HG02973 (cell line): ENCODE data around the gene IL18R1.
A peak's percentile ranks its signal among the peaks of the same experiment; 100 is the strongest.

Experiments used
- ATAC-seq: cut with Tn5 transposase; IDR thresholded peaks from one replicate; pipeline ENCODE4 v1.9.1; 2021; ENCODE audit warnings: moderate library complexity; ENCODE audit not compliant: unreplicated experiment

The IL18R1 gene

DNA sequence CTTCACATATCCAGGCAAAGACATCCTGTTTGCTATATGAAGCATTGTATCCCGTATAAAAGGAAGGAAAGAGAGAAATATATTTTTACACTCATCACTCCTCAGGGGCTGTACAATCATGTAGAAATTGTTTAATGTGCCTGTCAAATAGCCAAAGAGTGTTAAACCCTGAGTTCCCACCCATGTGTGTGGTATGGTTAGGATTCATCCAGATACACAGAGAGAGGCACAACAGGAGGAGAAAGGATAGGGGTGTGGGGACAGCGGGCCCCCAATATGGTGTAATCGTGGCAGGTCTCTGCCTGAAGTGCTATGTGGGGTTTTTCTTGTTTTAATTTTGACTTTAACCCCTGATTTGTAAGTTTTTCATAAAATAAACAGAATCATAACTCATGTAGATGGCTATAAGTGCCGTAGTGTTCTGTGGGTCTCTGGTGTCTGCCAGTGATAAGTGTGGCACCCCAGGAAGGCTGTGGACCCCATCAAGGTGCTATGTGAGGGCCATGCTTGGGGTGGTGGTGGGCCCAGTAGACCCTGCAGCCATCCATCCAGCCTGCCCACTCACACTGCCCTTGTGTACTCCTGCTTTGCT, 10.2 kb upstream of the IL18R1 start:
- ATAC-seq = no peak

DNA sequence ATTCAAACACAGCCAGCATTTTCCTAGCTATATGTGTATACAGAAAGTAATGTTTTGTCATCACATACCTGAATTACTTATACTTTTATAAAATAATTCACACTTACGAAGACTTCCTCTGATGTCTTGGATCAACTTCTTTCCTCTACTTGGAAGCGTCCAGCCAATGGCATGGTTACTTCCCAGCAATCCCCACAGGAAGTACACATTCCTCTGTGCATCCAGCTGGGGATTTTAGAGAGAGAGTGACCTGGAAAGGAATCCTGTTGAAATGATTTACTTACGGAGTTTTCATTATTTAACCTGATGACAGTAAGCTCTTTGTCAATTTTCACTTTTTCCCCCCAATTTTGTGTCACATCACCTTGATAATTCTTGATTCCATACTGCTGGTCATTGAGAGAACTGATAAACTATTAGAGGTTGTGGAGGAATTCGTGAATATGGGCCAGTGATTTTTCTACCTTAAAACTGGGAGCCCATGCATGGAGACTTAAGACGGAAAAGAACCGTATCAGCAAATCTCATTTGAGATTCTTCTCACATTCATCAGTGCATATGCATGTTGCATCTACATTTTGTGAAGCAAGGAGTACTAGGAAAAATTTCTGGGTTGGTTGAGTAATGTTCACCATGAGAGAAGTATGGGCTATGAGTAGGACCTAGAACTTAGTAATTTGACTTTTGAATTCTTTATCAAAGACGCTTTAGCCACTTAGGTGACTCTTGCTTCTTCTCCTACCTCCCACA, 9.0 kb upstream of the IL18R1 start:
- ATAC-seq = no peak

DNA sequence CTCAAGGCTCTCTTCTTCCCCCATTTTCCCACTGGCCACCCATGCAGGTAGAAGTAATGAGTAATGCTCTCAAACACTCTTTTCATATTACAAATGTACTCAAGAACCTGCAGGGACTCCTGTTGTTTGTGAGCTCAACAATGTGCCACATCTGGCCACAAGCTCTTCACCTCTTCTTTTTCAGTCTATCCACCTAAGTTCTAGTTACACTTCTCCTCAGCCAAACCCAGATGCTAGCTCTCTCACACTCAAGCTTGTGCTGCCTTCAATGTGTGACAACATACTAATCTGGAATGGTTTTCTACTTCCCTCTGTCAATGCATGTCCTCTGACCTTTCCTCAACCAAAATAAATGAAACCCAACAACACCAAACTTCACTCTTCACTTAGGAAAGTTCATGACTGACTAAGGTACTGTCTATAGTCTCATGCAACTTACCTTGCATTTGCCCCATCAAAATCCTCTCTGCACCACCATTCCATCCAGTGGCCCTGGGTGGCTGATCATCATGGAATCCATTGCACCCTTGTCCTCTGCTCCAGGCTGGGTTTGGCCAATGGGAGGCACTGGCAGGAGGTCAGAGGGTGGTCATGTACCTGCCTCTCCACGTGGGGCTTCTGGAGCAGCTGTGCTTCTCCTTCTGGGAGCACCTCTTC, 5.3 kb upstream of the IL18R1 start:
- no peak for ATAC-seq

DNA sequence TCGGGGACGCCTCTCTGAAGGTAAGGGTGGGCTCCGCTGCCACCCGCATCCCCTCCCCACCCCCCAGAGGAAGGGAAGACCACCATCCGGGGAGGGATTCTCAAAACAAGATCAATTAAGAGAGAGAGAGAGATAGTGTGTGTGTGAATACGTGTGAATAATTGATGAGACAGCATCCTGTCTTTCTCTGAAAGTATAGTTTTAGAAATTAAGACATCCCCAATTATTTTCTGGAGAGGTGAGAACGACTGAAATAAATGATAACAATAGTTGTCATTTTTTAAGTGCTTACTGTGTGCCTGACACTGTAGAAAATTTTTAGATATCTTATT, 751 bp downstream of the IL18R1 start:
- peak; percentile 14 for ATAC-seq

DNA sequence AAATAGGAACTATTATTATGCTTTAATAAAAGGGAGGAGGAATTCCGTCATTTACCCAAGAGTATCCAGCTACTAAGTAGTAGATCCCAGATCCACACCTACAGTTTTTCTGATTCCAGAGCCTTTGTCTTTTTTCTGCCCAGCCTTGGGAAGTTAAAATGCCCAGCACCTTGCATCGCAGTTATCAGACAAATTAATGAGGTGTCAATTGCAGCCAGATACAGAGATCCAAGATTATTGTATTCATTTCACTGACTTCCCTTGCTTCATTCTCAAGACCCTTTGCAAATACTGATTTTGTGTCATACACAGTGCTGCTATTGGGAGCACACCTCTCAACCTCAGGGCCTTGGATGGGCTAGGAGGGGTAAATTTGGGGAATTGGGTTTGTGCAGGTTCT, 1.1 kb downstream of the IL18R1 start:
- ATAC-seq = no peak

DNA sequence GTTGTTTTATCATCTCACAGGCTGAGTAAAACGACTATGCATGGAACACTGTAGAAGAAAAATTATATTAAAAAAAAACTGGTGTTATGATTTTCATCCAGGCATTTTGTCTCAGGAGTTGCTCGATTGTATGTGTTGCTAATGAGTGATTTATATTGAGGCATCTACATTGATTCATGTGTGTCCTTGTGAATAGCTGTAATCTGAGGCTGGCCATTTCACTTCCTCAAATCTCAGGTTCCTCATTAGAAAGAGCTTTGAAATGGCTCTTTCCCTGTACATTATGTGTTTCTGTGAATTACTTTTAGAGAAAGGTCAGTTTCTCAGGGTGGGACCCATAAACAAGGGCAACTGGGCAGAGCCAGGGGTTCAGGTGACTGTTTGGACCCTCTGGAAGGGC, 2.3 kb downstream of the IL18R1 start:
- ATAC-seq = no peak

DNA sequence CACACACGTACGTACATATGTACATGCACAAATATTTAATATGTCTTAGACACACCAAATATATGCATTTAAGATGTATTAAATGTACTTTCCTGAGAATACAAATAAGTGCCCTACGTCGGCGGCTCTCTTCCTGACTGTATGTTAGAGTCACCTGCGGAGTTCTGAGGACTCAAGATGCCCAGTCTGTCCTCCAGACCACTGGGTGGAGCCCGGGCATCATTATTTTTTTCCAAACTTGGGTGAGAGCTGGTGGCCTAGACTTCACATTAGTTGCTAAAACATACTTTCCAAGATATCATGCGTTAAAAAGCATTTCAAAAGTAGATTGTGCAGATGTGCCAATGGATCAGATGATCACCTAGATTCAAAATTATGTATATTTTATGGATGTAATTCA, 2.9 kb downstream of the IL18R1 start:
- no peak for ATAC-seq

DNA sequence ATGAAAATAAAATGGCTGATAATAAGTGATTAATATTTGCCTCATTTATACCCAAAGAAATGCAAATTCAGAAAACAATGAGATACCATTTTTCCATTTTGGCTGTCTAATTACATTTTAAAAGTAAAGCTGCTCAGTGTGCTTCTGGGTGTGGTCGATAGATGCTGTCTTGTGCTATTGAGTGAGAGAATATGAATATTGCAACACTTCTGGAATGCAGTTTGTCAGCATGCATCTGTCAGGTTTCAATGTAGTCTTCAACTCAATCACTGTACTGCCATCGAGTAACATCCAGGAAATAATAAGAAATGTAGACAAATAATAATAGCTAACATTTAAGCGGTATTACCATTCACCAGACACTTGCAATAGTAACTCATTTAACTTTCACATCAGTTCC, 3.9 kb downstream of the IL18R1 start:
- ATAC-seq = no peak

DNA sequence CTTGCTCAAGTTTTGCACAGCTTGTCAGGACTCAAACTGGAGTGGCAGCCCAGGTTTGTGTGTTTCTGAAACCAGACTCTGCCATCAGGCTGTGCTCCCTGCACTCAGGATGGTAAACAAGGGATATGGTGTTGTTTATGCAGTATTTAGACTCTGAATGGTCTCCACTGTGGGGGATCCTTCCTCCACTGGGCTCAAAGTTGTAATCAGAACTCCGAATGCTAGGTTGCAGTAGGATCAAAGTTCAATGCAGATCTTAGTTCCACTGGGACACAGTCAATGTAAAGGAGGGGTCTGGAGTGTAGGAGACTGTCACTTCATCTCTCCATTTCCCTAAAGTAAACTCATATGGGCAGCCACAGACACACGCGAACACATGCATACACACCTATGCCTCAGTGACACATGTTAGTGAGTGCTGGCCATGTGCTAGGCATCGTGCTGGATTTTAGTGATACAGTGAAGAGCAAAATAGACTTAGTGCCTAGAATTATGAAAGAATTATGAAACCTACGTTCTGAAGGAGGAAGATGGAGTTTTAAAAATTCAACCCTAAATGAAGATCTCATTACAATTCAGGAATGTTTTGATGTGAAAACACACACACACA, 6.1 kb downstream of the IL18R1 start:
- no peak for ATAC-seq

DNA sequence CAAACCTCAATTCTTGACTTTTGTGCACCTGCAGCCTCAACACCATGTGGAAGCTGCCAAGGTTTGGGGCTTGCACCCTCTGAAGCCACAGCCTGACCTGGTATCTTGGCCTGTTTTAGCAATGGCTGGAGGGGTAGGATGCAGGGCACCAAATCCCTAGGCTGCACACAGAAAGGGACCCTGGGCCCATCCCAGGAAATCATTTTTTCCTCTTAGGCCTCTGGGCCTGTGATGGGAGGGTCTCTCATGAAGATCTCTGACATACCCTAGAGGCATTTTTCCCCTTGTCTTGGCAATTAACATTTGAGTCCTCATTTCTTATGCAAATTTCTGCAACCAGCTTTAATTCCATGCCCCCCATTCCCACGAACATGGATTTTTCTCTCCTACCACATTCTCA, 10.2 kb downstream of the IL18R1 start:
- no peak for ATAC-seq

DNA sequence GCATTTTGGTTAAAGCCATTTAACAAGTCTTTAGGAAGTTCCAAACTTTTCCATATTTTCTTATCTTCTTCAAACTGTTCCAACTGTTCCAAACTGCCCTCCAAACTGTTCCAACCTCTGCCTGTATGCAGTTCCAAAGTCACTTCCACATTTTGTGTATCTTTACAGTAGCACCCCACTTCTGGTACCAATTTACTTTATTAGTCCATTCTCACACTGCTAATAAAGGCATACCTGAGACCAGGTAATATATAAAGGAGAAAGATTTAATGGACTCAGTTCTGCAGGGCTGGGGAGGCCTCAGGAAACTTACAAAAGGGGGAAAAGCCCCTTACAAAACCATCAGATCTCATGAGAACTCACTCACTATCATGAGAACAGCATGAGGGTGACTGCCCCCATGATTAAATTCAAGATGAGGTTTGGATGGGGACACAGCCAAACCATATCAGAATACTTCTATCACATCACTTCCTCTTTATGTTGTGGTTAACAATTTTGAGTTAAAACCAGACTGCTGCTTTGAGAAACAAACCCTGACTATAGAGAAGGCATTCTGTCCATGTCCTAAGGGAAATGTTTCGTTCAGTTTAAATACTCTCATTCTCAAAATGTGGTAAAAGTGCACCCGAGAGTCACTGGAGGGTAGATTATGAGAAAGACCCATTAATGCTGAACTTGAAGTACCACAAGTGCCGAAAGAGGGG, 11.0 kb downstream of the IL18R1 start:
- peak; percentile 77 for ATAC-seq

DNA sequence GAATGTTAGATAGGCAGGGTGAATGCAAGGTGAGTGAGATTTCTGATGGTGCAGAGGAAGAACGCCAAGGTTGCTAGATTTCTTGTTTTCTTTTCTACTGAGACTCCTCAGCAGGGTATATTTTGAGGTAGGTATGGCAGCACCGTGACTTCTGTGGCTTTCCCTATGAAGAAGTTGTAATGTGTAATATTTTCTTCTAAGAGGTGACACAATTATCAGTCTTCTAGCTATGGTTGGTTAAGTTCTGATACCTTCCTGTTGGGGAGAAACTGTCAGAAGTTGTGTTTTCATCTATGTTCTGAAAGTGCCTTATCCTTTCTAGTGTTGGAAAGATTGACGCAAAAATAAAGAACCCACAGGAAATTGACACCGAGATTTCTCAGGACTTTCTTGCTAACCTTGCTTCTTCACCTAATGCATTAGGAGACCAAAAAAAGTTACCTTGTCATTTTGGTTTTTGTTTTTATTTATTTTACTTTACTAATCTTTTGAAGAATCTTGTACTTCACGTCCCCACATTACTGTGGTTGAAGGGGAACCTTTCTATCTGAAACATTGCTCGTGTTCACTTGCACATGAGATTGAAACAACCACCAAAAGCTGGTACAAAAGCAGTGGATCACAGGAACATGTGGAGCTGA, 11.9 kb downstream of the IL18R1 start:
- peak; percentile 56 for ATAC-seq

DNA sequence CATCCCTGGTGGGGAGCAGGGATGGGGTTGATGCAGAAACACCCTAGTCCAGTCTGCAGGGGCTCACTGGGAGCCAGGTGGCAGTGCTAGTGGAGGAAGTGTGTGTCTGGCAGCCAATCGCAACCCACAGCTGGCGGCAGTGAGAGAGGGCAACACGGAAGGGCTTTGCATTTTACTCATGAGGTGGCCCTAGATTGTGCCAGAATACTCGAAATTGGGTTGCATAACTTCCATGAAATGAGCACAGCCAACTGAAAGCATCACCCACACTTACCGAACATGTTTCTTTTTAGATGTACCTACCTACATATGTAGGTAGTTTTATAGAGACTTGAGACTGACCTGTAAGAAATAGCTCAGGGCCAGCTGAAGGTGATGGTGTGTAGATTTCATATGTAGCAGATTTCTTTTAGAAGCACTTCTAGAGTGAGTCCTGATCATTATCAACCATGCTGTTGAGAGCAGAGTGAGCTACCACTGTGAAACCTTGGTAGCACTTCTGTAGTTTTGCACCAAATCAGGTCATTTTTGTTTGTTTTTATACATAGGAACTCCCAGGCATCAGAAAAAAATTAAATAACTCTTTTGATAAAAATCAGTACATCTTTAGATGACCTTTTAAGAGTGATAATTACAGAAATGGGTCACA, 13.0 kb downstream of the IL18R1 start:
- ATAC-seq = no peak

DNA sequence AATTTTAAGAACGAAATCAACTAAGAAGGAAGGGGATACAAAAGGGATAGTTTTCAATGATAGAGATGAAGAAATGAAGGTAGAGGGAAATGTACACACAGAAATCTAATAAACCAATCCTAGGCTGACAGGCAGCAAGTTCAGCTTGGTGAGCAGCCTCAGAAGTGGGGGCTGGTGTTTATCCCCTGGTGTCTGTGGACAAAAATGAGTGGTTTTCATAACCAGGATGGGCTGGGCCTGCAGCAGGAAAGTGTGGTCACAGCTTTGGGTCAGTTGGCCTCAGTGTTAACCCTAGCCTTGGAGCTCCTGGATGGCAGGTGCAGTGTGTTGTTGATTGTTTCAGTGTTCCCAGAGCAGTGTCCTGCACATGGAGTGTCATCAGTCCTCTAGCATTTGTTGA, 14.3 kb downstream of the IL18R1 start:
- ATAC-seq = no peak

DNA sequence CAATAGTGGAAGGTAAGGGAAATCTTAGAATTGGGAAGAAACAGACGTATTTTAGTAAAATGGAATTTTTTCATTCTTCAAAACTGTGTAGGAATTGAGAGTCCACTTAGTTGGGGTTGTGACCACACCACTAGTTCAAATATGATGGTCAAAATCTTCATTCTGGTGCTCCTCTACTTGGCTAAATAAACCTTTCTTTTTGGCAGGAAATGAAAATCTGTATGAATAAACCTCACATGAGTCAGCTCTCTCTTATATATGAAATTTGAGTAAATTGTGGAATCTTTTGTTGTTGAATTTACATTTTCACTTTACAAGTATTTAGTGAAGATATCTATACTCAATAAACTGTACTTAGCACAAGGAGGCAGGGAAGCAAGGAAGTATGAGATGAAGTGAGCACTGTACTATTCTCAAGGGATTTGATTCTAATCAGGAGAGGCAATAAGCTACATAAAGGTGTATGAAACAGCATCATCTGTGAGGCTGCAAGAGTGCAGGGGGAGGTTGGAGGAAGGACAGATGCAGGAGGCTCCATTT, 20.5 kb downstream of the IL18R1 start:
- ATAC-seq = no peak

DNA sequence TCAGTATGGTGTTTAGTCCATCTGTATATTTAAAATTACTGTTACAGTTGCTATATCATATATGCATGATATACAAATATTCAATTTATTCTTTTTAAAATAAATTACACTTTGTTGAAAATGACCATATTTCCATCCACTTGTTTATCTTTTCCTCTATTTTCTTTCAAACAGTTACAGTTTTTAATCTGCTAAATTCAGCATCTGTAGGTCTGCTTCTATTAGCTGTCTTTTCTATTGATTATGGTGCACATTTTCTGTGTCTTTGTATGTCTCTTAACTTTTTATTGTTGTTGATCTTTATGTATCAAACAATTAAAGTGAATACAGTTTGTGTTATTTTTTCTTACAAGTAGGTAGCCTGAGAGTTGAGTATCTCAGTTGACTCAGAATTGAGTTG, 28.1 kb downstream of the IL18R1 start:
- no peak for ATAC-seq

DNA sequence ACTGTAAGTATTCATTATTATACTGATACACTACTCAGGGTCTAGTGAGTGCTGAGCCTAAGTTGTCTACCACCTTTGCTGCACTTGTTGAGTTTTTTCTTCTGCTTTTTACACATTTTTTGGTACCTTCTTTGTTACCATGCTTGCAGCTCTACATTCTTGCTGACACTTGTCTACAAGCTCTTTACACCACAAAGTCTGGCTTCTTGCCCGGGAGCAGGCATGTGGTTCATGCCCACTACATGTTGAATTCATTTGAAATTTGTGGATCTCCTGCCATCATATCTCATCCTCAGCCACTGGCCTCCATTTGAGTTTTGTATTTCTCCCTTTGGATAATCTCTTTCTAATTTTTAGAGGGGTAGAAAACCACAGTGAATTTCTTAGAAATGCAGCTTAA, 29.9 kb downstream of the IL18R1 start:
- no peak for ATAC-seq

DNA sequence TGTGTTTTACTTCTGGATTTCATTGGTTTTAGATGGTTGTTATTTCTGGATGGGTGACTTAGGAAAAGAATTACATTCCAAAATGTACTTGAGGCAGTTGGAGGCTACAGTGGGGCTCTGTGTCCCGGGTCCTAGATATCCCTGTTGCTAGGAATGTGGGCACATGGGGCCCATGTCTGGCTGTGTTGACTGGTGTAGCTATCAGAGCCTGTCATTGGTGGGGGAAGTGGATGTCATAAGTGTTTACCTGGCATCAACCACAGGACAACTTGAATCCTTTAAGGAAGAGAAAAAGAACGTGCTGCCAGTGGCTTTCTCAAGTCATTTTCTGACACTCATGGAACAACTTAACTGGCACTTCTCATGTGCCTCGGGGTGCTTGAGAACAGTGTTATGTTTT, 30.4 kb downstream of the IL18R1 start:
- no peak for ATAC-seq

DNA sequence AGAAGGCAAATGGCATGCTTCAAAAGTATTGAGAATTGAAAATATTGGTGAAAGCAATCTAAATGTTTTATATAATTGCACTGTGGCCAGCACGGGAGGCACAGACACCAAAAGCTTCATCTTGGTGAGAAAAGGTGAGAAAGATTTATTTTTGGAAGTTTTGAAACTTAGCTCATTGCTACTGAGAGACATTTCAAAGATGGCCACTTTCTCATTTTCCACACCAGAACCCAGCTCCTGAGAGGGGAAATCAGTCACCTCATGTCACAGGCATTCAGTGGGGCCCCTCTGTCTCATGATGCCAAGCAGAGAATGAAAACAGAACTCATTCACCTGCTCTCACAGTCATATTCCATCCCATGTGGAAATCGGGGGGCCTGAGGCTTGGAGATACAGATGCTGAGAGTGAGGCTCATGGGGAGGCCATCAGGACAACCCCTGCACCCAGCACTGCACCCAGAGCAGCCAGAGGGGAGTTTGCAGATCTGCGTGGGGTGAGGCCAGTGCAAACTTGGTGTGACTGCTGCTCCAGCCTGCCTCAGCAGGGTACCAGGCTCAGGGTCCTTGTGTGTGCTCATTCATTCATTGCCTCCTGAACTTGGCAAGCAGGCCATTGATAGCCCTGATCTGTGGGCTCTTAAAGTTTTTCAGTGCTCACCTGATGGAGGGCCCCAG, 31.4 kb downstream of the IL18R1 start:
- ATAC-seq = no peak
